ENCODE results near the gene SAXO1.

Gene SAXO1

DNA sequence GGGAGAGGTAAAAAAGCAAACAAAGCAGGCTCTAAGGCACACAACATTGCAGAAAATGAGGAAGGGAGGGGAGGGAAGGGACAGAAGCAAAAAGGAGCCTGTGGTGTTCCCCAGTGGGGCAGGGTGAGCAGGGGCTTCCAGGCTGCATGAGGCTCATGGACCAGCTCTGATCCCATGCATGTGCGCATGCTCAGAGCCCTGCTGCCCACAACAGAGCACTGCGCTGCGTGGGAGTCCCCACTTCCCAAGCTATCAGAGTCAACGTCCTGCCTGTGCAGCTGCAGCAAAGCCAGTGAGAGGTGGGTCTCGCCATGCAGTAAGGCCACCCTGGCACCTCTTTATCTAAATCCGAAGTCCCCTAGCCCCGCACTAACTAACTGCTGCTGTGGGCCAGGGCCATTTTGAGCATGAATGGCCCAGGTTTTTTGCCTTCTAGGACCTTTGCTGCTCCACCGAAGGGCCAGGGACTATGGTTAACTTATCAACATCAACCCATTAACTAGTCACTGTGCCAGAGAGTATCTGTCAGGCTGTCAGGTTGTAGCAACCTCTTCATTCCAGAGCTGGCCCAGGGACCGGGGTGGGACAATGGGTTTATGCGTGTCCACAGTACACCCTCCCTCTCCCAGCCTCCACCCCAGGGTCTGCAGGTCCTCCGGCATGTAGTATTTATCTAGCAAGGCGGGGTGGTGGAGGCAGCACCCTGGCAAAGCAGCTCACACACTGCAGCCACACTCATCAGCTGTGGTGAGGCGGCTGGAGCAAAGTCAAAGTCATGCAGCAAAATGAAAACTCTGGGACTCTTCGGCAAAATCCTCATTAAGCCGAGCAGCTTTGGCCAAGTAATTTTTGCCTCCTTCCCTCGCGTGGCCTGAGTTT lies 123.6 kb downstream of the SAXO1 start:
- no peak for DNase-seq

GRCh38 chr9:18907927-18908625 lies 124.9 kb downstream of the SAXO1 start:
- no peak for DNase-seq

DNA sequence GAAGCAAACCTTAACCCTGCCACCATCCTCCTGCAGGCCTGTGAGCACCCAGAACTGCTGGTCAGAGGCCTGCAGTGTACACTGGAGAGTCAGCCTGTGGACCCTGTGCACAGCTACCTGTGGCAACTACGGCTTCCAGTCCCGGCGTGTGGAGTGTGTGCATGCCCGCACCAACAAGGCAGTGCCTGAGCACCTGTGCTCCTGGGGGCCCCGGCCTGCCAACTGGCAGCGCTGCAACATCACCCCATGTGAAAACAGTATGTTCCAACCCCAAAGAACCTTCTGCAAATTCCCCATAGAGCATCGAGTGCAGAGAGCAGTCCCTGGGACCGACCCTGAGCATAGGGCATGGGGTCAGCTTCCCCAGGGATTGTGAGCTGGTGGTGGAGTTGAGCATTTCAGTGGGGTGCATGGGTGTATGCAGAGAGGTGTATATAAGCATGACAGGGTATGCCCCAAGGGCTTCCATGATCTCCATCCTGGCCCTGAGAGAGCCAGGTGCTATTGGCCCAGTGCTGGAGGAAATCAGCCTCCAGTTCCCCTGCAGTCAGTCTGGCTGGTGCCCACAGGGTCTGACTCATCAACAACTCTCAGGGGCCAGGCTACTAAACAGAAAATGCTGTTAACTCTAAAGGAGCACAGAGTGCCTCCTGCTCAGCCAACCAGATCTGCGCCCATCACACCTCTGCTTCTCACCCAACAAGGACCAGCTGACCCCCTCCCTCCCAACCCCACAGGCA lies 126.2 kb downstream of the SAXO1 start:
- DNase-seq: peak; percentile 64

GRCh38 chr9:18905883-18906629 lies 127.0 kb downstream of the SAXO1 start:
- DNase-seq: peak; percentile 1

- DNase-seq: no peak
These were observed 127.8 kb downstream of the SAXO1 start for GRCh38 chr9:18905028-18905882.

DNA sequence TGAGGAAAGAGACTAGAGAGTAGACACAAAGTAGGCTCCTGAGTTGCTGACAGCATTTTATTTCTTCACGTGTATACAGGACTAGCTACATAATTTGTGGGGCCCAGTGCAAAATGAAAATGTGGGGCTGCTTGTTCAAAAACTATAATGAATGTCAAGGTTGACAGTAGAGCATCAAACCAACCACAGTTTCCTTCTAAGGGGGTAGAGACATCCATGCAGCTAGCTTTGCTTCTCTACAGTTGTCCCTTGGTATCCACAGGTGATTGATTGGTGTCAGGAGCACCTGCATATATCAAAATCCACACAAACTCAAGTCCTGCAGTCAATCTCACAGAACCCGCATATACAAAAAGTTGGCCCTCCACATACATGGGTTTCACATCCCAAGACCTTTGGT lies 129.6 kb downstream of the SAXO1 start:
- no peak for DNase-seq

GRCh38 chr9:18896531-18897179 lies 136.4 kb downstream of the SAXO1 start:
- DNase-seq: peak; percentile 89

DNA sequence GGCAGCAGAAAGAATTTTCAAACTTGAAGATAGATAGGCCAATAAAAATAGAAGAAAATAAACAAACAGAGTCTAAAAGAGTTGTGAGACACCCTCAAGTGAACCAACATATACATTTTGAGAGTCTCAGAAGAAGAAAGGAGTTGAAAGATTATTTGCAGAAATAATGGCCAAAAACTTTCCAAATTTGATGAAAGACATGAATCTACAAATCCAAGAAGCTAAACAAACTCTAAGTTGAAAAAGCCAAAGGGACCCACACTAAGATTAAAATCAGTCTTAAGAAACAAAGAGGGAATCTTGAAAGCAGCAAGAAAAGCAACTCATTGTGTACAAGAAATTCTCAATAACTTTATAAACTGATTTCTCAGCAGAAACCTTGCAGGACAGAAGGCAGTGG lies 137.0 kb downstream of the SAXO1 start:
- no peak for DNase-seq

- no peak for DNase-seq
These were observed 139.5 kb downstream of the SAXO1 start for GRCh38 chr9:18893491-18893890.

DNA sequence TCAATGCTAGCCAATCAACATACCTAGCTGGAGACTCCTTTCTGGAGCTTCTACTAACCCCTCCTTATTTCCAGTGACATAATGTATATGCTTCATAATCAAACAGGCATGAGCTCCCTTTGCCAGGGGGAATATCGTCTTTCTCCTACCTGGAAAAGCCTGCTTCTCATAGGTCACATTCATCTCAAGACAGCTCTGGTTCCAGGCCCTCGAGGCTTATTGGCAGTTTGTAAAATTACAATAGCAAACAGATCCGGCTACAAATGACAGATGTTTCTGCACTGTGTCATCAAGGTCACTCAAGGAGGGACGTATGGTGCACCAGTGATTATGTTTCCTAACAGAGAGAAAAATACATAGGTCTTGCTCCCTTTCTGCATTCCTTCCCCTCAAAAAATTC lies 140.0 kb downstream of the SAXO1 start:
- DNase-seq: no peak

DNA sequence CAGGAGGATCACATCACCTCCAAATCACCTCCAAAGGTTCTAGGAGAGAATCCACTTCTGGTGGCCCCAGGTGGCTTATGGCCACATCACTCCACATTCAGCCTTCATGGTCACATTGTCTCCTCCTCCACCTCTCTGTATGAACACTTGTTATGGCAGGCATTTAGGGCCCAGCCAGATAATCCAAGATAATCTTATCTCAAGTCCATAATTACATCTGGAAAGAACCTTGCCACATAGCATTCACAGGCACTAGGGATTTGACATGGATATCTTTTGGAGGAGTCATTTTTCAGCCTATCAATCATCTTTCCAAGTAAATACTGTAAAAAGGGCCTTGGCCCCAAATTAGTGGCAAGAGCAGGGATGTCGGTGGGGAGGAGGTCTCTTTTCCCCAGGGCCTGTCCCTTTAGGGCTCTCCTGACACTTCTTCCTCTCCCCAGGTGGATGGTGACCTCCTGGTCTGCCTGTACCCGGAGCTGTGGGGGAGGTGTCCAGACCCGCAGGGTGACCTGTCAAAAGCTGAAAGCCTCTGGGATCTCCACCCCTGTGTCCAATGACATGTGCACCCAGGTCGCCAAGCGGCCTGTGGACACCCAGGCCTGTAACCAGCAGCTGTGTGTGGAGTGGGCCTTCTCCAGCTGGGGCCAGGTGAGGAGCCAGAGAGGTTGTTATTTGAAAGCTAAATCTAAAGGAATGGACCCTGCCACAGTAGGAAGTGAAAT lies 140.9 kb downstream of the SAXO1 start:
- no peak for DNase-seq

DNA sequence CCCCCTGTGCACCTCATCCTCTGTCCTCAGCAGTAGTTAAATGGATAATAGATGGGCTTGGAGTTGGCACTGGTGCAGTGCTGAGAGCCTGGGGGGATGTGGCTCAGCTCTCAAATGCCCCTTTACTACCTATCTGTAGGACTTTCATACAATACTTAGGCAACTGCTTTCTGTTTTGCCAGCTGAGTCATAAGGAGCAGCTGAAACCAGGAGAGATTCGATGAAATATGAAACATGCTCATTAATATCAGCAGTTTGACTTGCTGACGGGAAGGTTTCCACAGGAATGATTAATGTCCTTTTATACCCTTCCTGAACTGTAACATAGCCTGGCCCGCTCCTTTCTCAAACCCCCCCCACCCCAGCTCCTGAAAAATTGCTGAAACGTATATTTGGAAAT lies 142.6 kb downstream of the SAXO1 start:
- no peak for DNase-seq

- DNase-seq: no peak
These were observed 143.5 kb downstream of the SAXO1 start for GRCh38 chr9:18889550-18889949.

DNA sequence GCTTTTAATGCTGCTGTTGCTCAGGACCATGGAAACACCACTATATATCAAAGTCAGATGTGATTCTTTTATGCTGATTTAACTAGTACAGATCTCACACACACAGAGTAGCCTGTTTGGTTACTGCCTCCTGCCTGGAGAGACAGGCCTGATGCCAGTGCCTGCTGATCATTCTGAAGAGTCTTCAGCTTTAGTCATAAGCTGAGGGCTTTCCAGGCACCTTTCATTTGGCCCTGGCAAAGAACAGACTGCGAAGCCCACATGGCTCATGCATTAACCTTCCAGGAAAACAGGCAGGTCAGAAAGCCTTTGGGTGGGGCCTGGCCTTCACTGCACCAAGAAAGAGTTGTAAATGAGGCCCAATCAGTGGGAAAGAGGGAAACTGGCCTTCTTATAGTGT lies 144.7 kb downstream of the SAXO1 start:
- no peak for DNase-seq

DNA sequence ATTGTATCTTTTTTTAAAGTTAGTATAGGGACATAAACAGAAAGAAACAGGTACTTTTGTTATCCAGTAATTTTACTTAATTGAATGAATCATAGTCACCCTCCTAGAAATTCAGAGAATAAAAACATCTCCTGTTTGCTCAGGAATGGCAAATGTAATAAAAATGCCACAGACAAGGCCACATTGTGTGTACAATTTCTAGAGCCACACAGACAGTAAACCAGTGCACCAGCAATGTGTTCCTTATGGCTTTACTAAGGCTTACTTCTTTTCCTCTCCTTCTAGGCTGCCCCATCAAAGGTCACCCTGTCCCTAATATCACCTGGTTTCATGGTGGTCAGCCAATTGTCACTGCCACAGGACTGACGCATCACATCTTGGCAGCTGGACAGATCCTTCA lies 145.5 kb downstream of the SAXO1 start:
- DNase-seq: no peak

- DNase-seq: no peak
These were observed 151.3 kb downstream of the SAXO1 start for GRCh38 chr9:18881758-18882157.

DNA sequence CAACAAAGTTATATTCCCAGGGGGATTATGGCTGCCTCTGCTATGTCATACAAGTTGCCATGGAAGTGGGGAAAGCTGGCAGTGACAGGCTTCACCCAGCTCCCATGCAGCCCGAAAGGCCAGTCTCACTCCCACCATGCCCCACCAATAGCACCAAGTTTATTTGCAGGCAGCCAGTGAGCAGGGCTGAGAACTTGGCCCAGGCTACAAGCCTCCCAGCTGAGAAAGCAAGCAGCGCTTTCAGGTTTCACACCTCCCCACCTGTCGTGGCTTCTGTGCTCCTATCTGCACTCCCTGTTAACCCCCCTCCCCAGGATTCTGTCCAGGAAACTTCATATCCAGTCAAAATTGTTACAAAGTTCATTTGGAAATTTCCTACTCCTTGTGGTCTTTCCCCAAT lies 155.0 kb downstream of the SAXO1 start:
- DNase-seq: no peak
